WTC11 (cell line): Measurements from ENCODE around the gene KLK1.

ENCODE experiments used
- NFYB ChIP-seq: sonication (generic); formaldehyde crosslinking; conservative IDR thresholded peaks from 2 replicates; pipeline ENCODE4 v1.8.0; 2022; ENCODE audit warnings: low read depth, missing genetic modification reagents
- TF ChIP-seq, protein P1 (sequence below): fragments of 200-600 bp; IDR thresholded peaks from 2 replicates; pipeline ENCODE4 v1.8.0; 2022; ENCODE audit warnings: antibody characterized with exemption

- TF ChIP-seq, protein P1, sequence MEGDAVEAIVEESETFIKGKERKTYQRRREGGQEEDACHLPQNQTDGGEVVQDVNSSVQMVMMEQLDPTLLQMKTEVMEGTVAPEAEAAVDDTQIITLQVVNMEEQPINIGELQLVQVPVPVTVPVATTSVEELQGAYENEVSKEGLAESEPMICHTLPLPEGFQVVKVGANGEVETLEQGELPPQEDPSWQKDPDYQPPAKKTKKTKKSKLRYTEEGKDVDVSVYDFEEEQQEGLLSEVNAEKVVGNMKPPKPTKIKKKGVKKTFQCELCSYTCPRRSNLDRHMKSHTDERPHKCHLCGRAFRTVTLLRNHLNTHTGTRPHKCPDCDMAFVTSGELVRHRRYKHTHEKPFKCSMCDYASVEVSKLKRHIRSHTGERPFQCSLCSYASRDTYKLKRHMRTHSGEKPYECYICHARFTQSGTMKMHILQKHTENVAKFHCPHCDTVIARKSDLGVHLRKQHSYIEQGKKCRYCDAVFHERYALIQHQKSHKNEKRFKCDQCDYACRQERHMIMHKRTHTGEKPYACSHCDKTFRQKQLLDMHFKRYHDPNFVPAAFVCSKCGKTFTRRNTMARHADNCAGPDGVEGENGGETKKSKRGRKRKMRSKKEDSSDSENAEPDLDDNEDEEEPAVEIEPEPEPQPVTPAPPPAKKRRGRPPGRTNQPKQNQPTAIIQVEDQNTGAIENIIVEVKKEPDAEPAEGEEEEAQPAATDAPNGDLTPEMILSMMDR, result no peak
- TF ChIP-seq NFYB (CRISPR knock-in tag), result no peak
These were observed 31.2 kb upstream of the KLK1 start, which contains the start of gene KLK3 for GRCh38 chr19:50854636-50855410.
